ENCODE results near the gene AKAP9. TPM values are rescaled to one million over a fixed set of nuclear protein-coding genes. Genes with fewer than 3 reads are reported as not detected.

Gene AKAP9
- total RNA-seq, 2 donors from 2014 or later, result 57.0 to 61.9 TPM

DNA sequence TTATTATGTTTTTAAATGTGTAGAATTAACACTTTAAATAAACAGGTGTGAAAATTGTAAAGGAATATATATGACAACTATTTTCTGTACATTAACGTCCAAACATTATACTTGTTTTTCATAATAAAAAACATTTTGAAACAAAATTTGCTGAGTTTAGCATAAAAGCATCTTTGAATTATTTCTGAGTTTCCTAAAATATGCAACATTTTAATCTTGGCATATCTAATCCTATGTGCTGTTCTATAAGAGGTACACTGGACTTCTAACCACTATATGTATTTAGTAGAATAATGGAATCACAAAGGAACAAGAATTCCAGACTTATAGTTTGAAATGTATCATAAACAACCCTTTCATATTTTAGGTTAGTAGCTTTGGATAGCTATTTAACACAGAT lies 16.6 kb downstream of the AKAP9 start:
- WGBS, 2 experiments (ENCODE audit: insufficient coverage in 1 of 2, insufficient read length in 1 of 2), result 100% methylated on average over 1 of the region's 1 CpG; no CpG with 5 or more reads in 1 of the 2 experiments
- Histone ChIP-seq H3K9me3 (ENCODE audit: control insufficient read depth, low read length) (no peaks in the 10 kb centered on the region), H3K36me3 (ENCODE audit: control insufficient read depth, insufficient read depth, low read length) (no peaks in the 10 kb centered on the region), H3K4me1 (ENCODE audit: control insufficient read depth, insufficient read depth, low read length) (peaks cover 2% of the 10 kb centered on the region), H3K4me3 (ENCODE audit: low read length) (no peak overlapping the region), H3K9ac (ENCODE audit: extremely low read depth, low read length, poor library complexity, severe bottlenecking) (no peak overlapping the region), H3K27me3 (ENCODE audit: control insufficient read depth, insufficient read depth, low read length, poor library complexity, severe bottlenecking) (no peaks in the 10 kb centered on the region), H3K27ac (ENCODE audit: low read depth, low read length) (no peak overlapping the region)
- peaks cover 6% of the 10 kb centered on the region for H3K4me1 Mint-ChIP-seq
- H3K36me3 Mint-ChIP-seq (ENCODE audit: low read depth), result peaks cover 7% of the 10 kb centered on the region
- TF ChIP-seq, protein P1, sequence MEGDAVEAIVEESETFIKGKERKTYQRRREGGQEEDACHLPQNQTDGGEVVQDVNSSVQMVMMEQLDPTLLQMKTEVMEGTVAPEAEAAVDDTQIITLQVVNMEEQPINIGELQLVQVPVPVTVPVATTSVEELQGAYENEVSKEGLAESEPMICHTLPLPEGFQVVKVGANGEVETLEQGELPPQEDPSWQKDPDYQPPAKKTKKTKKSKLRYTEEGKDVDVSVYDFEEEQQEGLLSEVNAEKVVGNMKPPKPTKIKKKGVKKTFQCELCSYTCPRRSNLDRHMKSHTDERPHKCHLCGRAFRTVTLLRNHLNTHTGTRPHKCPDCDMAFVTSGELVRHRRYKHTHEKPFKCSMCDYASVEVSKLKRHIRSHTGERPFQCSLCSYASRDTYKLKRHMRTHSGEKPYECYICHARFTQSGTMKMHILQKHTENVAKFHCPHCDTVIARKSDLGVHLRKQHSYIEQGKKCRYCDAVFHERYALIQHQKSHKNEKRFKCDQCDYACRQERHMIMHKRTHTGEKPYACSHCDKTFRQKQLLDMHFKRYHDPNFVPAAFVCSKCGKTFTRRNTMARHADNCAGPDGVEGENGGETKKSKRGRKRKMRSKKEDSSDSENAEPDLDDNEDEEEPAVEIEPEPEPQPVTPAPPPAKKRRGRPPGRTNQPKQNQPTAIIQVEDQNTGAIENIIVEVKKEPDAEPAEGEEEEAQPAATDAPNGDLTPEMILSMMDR (conservative IDR thresholded peaks at IDR 0.05), result no peak
- no peaks in the 10 kb centered on the region for H3K9me3 Mint-ChIP-seq
- no peak for DNase-seq
- H3K4me3 Mint-ChIP-seq, result no peak overlapping the region
- no peak overlapping the region for H3K27ac Mint-ChIP-seq
- H3K27me3 Mint-ChIP-seq (ENCODE audit: insufficient read depth), result no peaks in the 10 kb centered on the region

- no peaks in the 10 kb centered on the region for H3K9me3 Mint-ChIP-seq
Observed at GRCh38 chr7:91957823-91958222, 17.2 kb downstream of the AKAP9 start.

DNA sequence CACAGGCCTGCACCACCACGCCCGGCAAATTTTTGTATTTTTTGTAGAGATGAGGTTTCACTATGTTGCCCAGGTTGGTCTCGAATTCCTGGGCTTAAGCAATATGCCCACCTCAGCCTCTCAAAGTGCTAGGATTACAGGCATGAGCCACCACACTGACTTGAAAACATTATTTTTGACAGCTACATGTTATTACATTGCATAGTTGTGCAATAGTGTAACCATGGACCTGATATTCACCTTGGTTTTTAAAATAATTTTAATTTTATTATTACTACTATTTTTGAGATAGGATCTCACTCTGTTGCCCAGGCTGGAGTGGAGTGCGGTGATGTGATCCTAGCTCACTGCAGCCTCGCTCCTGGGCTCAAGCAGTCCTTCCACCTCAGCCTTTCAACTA lies 18.4 kb downstream of the AKAP9 start:
- Mint-ChIP-seq H3K27ac (no peak overlapping the region), H3K9me3 (no peaks in the 10 kb centered on the region), H3K36me3 (ENCODE audit: low read depth) (peaks cover 7% of the 10 kb centered on the region), H3K4me1 (no peaks in the 10 kb centered on the region), H3K4me3 (no peak overlapping the region), H3K27me3 (ENCODE audit: insufficient read depth) (no peaks in the 10 kb centered on the region)
- no peak for DNase-seq
- Histone ChIP-seq H3K4me1 (ENCODE audit: control insufficient read depth, insufficient read depth, low read length) (no peaks in the 10 kb centered on the region), H3K9me3 (ENCODE audit: control insufficient read depth, low read length) (no peaks in the 10 kb centered on the region), H3K36me3 (ENCODE audit: control insufficient read depth, insufficient read depth, low read length) (no peaks in the 10 kb centered on the region), H3K4me3 (ENCODE audit: low read length) (no peak overlapping the region), H3K27me3 (ENCODE audit: control insufficient read depth, insufficient read depth, low read length, poor library complexity, severe bottlenecking) (no peaks in the 10 kb centered on the region), H3K9ac (ENCODE audit: extremely low read depth, low read length, poor library complexity, severe bottlenecking) (no peak overlapping the region), H3K27ac (ENCODE audit: low read depth, low read length) (no peak overlapping the region)
- WGBS, 2 experiments (ENCODE audit: insufficient coverage in 1 of 2, insufficient read length in 1 of 2), result 68 to 85% methylated on average over 4 to 5 of the region's 5 CpGs
- TF ChIP-seq, protein P1 (conservative IDR thresholded peaks at IDR 0.05), result no peak

More at GRCh38 chr7:91957823-91958222, 17.2 kb downstream of the AKAP9 start:
- Mint-ChIP-seq H3K27ac (no peak overlapping the region), H3K36me3 (ENCODE audit: low read depth) (peaks cover 7% of the 10 kb centered on the region), H3K27me3 (ENCODE audit: insufficient read depth) (no peaks in the 10 kb centered on the region), H3K4me1 (peaks cover 3% of the 10 kb centered on the region), H3K4me3 (no peak overlapping the region)
- Histone ChIP-seq H3K9ac (ENCODE audit: extremely low read depth, low read length, poor library complexity, severe bottlenecking) (no peak overlapping the region), H3K36me3 (ENCODE audit: control insufficient read depth, insufficient read depth, low read length) (no peaks in the 10 kb centered on the region), H3K4me3 (ENCODE audit: low read length) (no peak overlapping the region), H3K9me3 (ENCODE audit: control insufficient read depth, low read length) (no peaks in the 10 kb centered on the region), H3K27ac (ENCODE audit: low read depth, low read length) (no peak overlapping the region), H3K27me3 (ENCODE audit: control insufficient read depth, insufficient read depth, low read length, poor library complexity, severe bottlenecking) (no peaks in the 10 kb centered on the region), H3K4me1 (ENCODE audit: control insufficient read depth, insufficient read depth, low read length) (peaks cover 2% of the 10 kb centered on the region)
- TF ChIP-seq, protein P1 (conservative IDR thresholded peaks at IDR 0.05), result no peak
- no peak for DNase-seq
- 89% methylated on average over 1 of the region's 1 CpG; no CpG with 5 or more reads in 1 of the 2 experiments for WGBS, 2 experiments (ENCODE audit: insufficient coverage in 1 of 2, insufficient read length in 1 of 2)
